NOMO-1 treated with DMSO at 0.1 percent for 48 hours (cell line): ENCODE measurements around the gene RUNX2.

Experiments
- DNase-seq: peaks from one replicate; lab custom pipeline; 2025; ENCODE audit not compliant: unreplicated experiment; lab: John Stamatoyannopoulos, UW

RUNX2 gene

DNA sequence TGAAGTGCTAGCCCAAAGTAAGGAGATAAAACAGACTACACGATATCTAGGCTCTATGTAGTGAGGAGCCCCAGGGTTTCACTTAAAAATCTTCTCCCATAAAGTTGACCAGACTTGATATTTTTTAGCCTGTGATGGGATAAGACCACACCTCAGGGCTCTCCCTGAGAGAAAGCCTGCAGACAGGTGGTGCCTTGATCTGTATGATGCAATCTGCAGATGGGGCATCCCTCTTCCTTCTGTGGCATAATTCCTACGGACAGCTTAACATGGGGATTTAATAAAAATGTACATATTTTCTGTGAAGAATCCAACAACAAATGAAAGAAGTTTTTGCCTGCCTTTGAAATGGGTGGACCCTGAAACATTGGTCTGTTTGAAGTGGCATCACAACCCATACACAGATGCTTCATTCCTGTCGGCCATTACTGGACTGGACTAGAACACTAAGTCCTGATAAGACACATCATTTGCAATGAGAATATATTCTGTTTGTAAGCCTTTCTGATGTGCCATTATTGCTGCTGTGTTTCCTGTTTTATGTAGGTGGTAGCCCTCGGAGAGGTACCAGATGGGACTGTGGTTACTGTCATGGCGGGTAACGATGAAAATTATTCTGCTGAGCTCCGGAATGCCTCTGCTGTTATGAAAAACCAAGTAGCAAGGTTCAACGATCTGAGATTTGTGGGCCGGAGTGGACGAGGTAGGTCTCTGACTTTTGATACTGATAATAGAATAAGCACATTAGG lies 103.4 kb downstream of the RUNX2 start:
- no peak for DNase-seq

GRCh38 chr6:45432977-45433376 lies 104.8 kb downstream of the RUNX2 start:
- no peak for DNase-seq

- DNase-seq = peak; percentile 58
Observed at GRCh38 chr6:45433533-45434380, 105.6 kb downstream of the RUNX2 start.

GRCh38 chr6:45434381-45434700 lies 106.2 kb downstream of the RUNX2 start:
- no peak for DNase-seq

- DNase-seq = peak; percentile 84
Observed at GRCh38 chr6:45436544-45437438, 108.7 kb downstream of the RUNX2 start.

DNA sequence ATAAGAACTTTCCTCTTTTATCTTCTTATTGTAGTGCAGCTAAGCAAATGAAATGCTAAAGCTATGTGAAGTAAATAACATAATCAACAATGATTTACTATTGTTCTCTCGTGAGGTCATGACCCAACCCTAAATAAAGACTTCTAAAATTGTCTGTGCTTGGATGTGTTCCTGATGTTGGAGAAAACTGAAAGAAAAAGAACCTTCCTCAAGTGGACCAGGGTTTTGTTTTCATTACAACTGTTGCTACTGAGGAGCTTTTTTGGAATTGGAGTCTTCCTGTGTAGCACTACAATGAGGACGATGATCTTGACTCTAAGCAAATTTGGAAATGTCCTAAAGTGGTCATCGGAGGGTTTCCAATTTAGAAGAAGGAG lies 109.3 kb downstream of the RUNX2 start:
- no peak for DNase-seq

- no peak for DNase-seq
Observed at GRCh38 chr6:45438151-45438550, 110.0 kb downstream of the RUNX2 start.

GRCh38 chr6:45438849-45439406 lies 110.8 kb downstream of the RUNX2 start:
- DNase-seq = no peak

GRCh38 chr6:45439459-45439858 lies 111.3 kb downstream of the RUNX2 start:
- DNase-seq = no peak

- DNase-seq = no peak
Observed at GRCh38 chr6:45439861-45440388, 111.8 kb downstream of the RUNX2 start.

- no peak for DNase-seq
Observed at GRCh38 chr6:45441851-45442453, 113.8 kb downstream of the RUNX2 start.

- DNase-seq = no peak
Observed at GRCh38 chr6:45442716-45443115, 114.6 kb downstream of the RUNX2 start.

GRCh38 chr6:45445364-45445748 lies 117.2 kb downstream of the RUNX2 start:
- no peak for DNase-seq

DNA sequence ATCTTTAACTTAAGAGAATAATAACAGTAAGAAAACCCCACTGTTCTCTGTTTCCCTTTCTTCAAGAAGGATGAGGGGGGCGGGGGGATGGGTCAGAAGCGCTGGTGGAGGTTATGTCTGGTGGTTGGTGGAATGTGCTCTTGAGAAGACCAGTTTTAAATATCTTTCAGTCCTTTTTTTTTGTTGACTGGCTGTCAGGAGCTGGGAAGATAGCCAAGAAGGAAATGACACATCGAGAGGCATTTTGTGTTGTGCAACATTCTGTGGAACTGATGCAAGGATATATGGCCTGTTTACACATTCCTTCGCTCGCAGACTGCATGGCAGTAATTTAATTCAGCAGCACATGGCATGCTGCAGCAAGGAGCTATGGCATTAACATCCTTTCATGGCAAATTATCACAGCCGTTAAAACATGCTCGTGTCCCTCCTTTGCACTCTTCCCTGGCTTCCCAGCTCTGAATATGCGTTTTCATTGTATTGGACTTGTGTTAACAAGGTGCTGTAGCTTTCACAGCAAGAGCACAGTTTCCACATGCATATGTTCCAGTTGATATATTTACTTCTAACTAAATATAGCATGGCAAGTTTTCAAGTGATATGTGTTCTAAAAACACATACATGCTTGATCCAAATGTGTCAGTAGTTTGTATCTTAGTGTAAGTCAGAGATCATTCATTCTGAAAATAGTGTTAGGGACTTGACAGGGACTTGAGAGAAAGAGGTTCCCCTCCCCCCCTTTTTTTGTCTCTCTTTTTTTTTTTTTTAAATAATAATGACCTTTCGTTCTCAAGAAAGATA lies 117.8 kb downstream of the RUNX2 start:
- peak; percentile 97 for DNase-seq

GRCh38 chr6:45447005-45447404 lies 118.9 kb downstream of the RUNX2 start:
- DNase-seq = no peak

- DNase-seq = no peak
Observed at GRCh38 chr6:45447716-45448115, 119.6 kb downstream of the RUNX2 start.

DNA sequence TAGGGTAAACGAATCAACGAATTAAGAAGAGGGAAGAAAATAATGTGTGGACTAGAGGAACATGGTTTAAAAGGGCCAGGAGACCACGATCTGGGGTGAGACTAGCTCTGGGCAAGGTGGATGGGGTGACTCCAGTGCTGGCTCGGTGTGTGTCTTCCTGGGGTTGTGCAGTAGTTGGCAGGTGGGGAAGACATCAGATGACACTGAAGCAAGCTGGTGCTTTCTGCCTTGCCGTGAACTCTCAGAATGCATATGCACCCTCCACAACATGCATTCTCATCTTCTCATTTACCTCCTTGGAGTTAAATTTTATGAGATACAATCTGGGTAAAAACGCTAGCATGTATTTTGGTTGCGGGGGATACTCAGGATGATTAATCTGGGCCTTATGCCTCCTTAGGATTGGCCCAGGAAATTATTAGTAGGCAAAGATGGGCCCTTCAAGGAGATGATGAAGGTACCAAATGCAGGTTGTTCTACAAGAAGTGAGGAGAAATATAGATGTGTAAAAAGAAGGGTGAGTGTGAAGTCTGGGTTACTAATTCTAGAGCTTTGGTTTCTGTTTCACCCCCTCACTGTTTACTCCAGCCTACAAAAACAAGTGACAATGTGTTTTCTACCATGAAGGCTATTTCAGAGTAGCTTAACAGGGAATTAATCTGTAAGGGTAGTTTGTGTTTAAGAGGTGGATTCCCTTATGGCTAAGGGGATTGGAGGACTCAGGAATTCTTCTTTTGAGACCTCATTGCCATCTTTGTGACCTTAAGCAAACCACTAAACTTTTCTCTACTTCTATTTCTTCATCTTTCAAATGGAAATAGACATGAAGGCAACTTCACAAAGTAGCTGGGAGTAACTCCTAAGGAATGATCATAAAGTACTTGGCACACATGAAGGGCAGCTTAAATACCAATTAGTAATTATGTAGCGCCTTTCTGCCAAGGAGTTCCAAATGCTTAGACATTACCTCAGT lies 120.6 kb downstream of the RUNX2 start:
- no peak for DNase-seq

DNA sequence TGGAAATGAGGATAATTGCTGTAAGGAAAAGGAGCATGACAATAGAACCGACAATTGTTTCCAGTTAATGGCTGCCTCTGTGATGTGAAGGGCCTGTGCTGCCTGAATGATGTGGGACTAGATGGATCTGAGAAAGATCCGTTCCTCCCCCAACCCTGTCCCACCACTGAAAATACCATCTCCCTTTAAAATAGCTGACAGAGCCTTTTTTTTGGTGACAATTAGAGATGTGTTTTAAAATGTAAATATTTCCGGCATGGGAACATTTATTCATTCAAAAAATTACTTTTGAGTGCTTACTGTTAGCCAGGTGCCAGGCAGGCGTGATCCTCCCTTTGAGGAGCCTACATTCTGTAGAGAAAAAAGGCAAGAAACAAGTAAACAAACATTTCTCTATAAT lies 122.0 kb downstream of the RUNX2 start:
- DNase-seq = no peak

DNA sequence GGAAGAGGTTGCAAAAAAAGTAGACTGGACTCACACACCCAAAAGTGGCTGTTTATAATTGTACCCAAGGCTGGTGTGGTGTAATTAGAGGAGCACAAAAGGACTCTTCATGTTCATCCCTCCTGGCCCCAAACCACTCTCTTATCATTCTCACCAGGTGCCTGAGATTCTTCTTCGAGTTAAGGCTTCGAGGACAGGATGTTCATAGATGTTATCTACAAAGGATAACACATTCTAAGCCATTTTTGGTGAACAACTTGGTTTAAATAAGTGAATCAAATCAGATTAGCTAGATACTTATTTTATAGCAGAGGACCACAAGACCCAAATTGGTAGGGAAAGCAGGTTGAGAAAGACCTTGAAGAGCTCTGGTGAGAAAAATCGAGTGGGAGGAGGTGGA lies 122.7 kb downstream of the RUNX2 start:
- DNase-seq = no peak
